Naive thymus-derived CD4-positive, alpha-beta T cell (primary cell): ENCODE results near the gene PSMA7. TPM values are rescaled to one million over a fixed set of nuclear protein-coding genes. Genes with fewer than 3 reads are reported as not detected.
"Not testable (repeated sequence)": the region's sequence is repeated elsewhere in the genome, so short reads cannot be mapped to it uniquely, and the experiment has no call there.

Experiments
- ATAC-seq: fragments of 150-1000 bp; cut with Tn5 transposase; 2 replicates; pipeline ENCODE4 v1.10.0; 2021; ENCODE audit warnings: mild to moderate bottlenecking, moderate library complexity
- CTCF ChIA-PET: fragments of 350-600 bp; sonication (Branson Sonifier 250); formaldehyde crosslinking; loops from one replicate; lab custom pipeline; 2021; ENCODE audit warnings: antibody characterized with exemption; lab: Charles Lee
- POLR2A ChIA-PET: fragments of 350-600 bp; sonication (Branson Sonifier 250); formaldehyde crosslinking; loops from one replicate; lab custom pipeline; 2021; ENCODE audit warnings: antibody characterized with exemption, inconsistent platforms; lab: Charles Lee
- DNase-seq, 9 donors: peaks; one replicate each; pipeline versions ENCODE4 v3.0.0 to v3.0.0-alpha.2; 2020 to 2022; ENCODE audit warnings: mixed read lengths in 1 of 9
- H3K27ac ChIP-seq: one replicate; pipeline ENCODE4 v1.7.0; 2013; ENCODE audit warnings: mild to moderate bottlenecking, low read depth, low read length, moderate library complexity
- H3K27me3 ChIP-seq, 2 donors: one replicate each; pipeline ENCODE4 v1.7.0; 2013; ENCODE audit warnings: low read length in 2 of 2, mild to moderate bottlenecking in 2 of 2, moderate library complexity in 2 of 2; ENCODE audit not compliant: control insufficient read depth in 2 of 2, insufficient read depth in 2 of 2
- H3K36me3 ChIP-seq, 3 experiments: 1 replicate in 2 of 3; 2 replicates in 1 of 3; pipeline ENCODE4 v1.7.0; 2013; ENCODE audit warnings: low read length in 3 of 3, mild to moderate bottlenecking in 3 of 3, moderate library complexity in 1 of 3; ENCODE audit not compliant: insufficient read depth in 3 of 3, control insufficient read depth in 2 of 3
- H3K4me1 ChIP-seq, 2 donors: one replicate each; pipeline ENCODE4 v1.7.0; 2013; ENCODE audit warnings: low read length in 2 of 2, mild to moderate bottlenecking in 2 of 2, moderate library complexity in 1 of 2; ENCODE audit not compliant: control insufficient read depth in 2 of 2, insufficient read depth in 2 of 2
- H3K4me3 ChIP-seq: 2 replicates; pipeline ENCODE4 v1.7.0; 2013; ENCODE audit warnings: mild to moderate bottlenecking, low read length
- H3K9me3 ChIP-seq, 3 experiments: 1 replicate in 2 of 3; 2 replicates in 1 of 3; pipeline ENCODE4 v1.7.0; 2013; ENCODE audit warnings: low read length in 3 of 3; ENCODE audit not compliant: control insufficient read depth in 2 of 3
- H3K27ac Mint-ChIP-seq, 9 donors: one replicate each; pipeline ENCODE4 v1.8.0; 2020 to 2022; ENCODE audit warnings: mixed read lengths in 9 of 9, mild to moderate bottlenecking in 8 of 9, moderate library complexity in 5 of 9, inconsistent platforms in 2 of 9
- H3K27me3 Mint-ChIP-seq, 5 donors: one replicate each; pipeline ENCODE4 v1.8.0; 2021 to 2022; ENCODE audit warnings: mixed read lengths in 5 of 5, mild to moderate bottlenecking in 1 of 5
- H3K36me3 Mint-ChIP-seq, 5 donors: one replicate each; pipeline ENCODE4 v1.8.0; 2020 to 2022; ENCODE audit warnings: mixed read lengths in 5 of 5, mild to moderate bottlenecking in 3 of 5, inconsistent platforms in 1 of 5
- H3K4me1 Mint-ChIP-seq, 7 donors: one replicate each; pipeline ENCODE4 v1.8.0; 2020 to 2022; ENCODE audit warnings: mixed read lengths in 7 of 7, mild to moderate bottlenecking in 3 of 7, inconsistent platforms in 1 of 7
- H3K4me3 Mint-ChIP-seq, 10 donors: one replicate each; pipeline ENCODE4 v1.8.0; 2020 to 2022; ENCODE audit warnings: mild to moderate bottlenecking in 10 of 10, mixed read lengths in 10 of 10, moderate library complexity in 6 of 10, inconsistent platforms in 2 of 10
- H3K9me3 Mint-ChIP-seq, 11 donors: one replicate each; pipeline ENCODE4 v1.8.0; 2020 to 2022; ENCODE audit warnings: mixed read lengths in 11 of 11, mild to moderate bottlenecking in 4 of 11, inconsistent platforms in 1 of 11, moderate library complexity in 1 of 11
- intact Hi-C, 2 donors: fragments of 100-400 bp; cut with micrococcal nuclease; formaldehyde crosslinking; loops; one replicate each; pipeline ENCODE4 v1.15.1; 2023
- polyA plus RNA-seq, 2 donors: library from polyadenylated mRNA; unstranded; fragments of 300-500 nt; fragmentation: Illumina TruSeq; gene quantifications; one replicate each; pipeline ENCODE4 v1.2.3, GENCODE V29; 2021
- total RNA-seq, 6 experiments: library from RNA in 5 of 6; stranded (reverse) in 5 of 6; gene quantifications; 1 replicate in 5 of 6; 2 replicates in 1 of 6; pipeline ENCODE4 v1.2.3 and lab custom pipeline; 2021 to 2026

Gene PSMA7
- total and polyA plus RNA-seq, 7 experiments from 2014 or later: 125 to 406 (median 186) TPM

GRCh38 chr20:62117658-62118057, 25.5 kb downstream of the PSMA7 start:
- H3K27me3 Mint-ChIP-seq: no peaks in the 10 kb centered on the region
- H3K4me1 Mint-ChIP-seq: peaks cover 20 to 51% (median 39%) of the 10 kb centered on the region in 7 donors
- peak overlapping the region; percentile 25 to 82 (median 68) for H3K4me3 Mint-ChIP-seq
- CTCF ChIA-PET: interaction anchor here (0.6 kb wide), 1 partner anchor 1631 kb away, joined by 3 read pairs; no protein-coding TSS in a partner anchor
- H3K4me1 ChIP-seq: peaks cover 27 to 33% of the 10 kb centered on the region in 2 donors
- no peaks in the 10 kb centered on the region for H3K36me3 ChIP-seq
- peak overlapping the region; percentile 63 to 97 (median 90) for H3K27ac Mint-ChIP-seq
- H3K9me3 ChIP-seq: peaks cover 0 to 32% (median 5%) of the 10 kb centered on the region in 3 experiments
- POLR2A ChIA-PET: interaction anchor here (1.1 to 7.0 kb wide), 4 partner anchors 15 to 50 kb away, joined by 3 to 109 read pairs (median 4); partner anchors contain the start of genes PSMA7, SS18L1 and TAF4
- DNase-seq (peak; percentile 40 to 88 (median 84)), ATAC-seq (peak; percentile 47)
- H3K4me3 ChIP-seq: peak overlapping the region; percentile 34
- peak overlapping the region; percentile 69 for H3K27ac ChIP-seq
- intact Hi-C loops: loop anchor here in 1 of 2 donors (1.0 kb wide), 1 partner anchor 50 kb away; no protein-coding TSS in a partner anchor
- peaks cover 0 to 41% (median 14%) of the 10 kb centered on the region in 11 donors for H3K9me3 Mint-ChIP-seq
- H3K27me3 ChIP-seq: no peaks in the 10 kb centered on the region
- peaks cover 0 to 6% (median 3%) of the 10 kb centered on the region in 5 donors for H3K36me3 Mint-ChIP-seq

- peaks cover 0 to 36% (median 8%) of the 10 kb centered on the region in 3 experiments for H3K9me3 ChIP-seq
- intact Hi-C loops: loop anchor here in 1 of 2 donors (1.0 kb wide), 1 partner anchor 50 kb away; no protein-coding TSS in a partner anchor
- peaks cover 0 to 45% (median 18%) of the 10 kb centered on the region in 11 donors for H3K9me3 Mint-ChIP-seq
- peaks cover 20 to 51% (median 39%) of the 10 kb centered on the region in 7 donors for H3K4me1 Mint-ChIP-seq
- DNase-seq (peak in 1 of 9 donors; percentile 16), ATAC-seq (no peak)
- H3K36me3 Mint-ChIP-seq: peaks cover 0 to 6% (median 4%) of the 10 kb centered on the region in 5 donors
- POLR2A ChIA-PET: interaction anchor here (1.1 to 7.0 kb wide), 4 partner anchors 16 to 50 kb away, joined by 3 to 109 read pairs (median 4); partner anchors contain the start of genes PSMA7, SS18L1 and TAF4
- H3K27me3 Mint-ChIP-seq: no peaks in the 10 kb centered on the region
- no peaks in the 10 kb centered on the region for H3K27me3 ChIP-seq
- H3K27ac ChIP-seq: peak overlapping the region; percentile 47
- H3K36me3 ChIP-seq: no peaks in the 10 kb centered on the region
- peak overlapping the region; percentile 25 to 82 (median 68) for H3K4me3 Mint-ChIP-seq
- H3K4me1 ChIP-seq: peaks cover 27 to 33% of the 10 kb centered on the region in 2 donors
- H3K27ac Mint-ChIP-seq: peak overlapping the region in 7 of 9 donors; percentile 71 to 97 (median 92)
- peak overlapping the region; percentile 34 for H3K4me3 ChIP-seq
- CTCF ChIA-PET: interaction anchor here (0.6 kb wide), 1 partner anchor 1632 kb away, joined by 3 read pairs; no protein-coding TSS in a partner anchor
Observed at GRCh38 chr20:62117362-62117646, 25.9 kb downstream of the PSMA7 start.

DNA sequence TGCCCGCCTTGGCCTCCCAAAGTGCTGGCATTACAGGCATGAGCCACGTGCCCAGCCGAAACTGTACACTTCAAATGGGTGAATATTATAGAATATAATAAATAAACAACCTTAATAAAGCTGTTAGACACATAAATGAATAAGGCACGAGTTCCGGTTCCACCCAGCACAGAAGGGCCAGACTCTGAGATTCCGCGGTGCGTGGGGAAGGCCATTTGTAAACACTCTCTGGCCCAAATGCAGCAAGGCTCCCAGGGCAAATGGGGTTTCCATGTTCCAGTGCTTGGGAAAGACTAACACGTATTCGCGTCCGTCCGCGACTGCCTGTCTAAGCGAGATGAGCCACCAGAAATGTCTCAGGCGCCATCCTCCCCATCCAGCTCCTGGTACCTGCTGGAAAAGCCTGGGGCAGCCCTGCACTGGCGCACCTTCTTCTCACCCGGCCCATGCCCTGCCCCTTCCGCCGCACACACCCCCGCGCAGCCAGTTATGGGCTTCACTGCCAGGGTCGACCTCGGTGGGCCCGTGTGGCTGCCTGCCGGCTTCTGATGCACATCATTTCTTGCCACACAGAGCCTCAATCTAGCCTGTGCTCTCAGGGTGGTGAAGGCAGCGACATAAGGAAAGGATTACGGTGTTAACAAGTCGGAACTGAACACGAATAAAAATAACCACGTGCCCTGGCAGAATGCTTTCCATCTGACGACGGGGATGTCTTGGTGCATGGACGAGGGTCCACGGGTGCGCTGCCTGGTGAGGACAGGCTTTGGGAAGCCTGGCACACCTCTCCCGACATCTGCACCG, 26.4 kb downstream of the PSMA7 start:
- Mint-ChIP-seq H3K27ac (peak overlapping the region in 7 of 9 donors; percentile 71 to 97 (median 92)), H3K27me3 (no peaks in the 10 kb centered on the region), H3K36me3 (peaks cover 0 to 6% (median 4%) of the 10 kb centered on the region in 5 donors), H3K4me1 (peaks cover 20 to 51% (median 39%) of the 10 kb centered on the region in 7 donors), H3K4me3 (peak overlapping the region in 7 of 10 donors; percentile 66 to 82 (median 70)), H3K9me3 (peaks cover 0 to 49% (median 20%) of the 10 kb centered on the region in 11 donors)
- Histone ChIP-seq H3K27me3 (no peaks in the 10 kb centered on the region), H3K27ac (peak overlapping the region; percentile 47), H3K36me3 (no peaks in the 10 kb centered on the region), H3K9me3 (peaks cover 0 to 41% (median 11%) of the 10 kb centered on the region in 3 experiments), H3K4me1 (peaks cover 27 to 33% of the 10 kb centered on the region in 2 donors), H3K4me3 (peak overlapping the region; percentile 34)
- intact Hi-C loops: loop anchor here in 1 of 2 donors (1.0 kb wide), 1 partner anchor 49 kb away; no protein-coding TSS in a partner anchor
- DNase-seq: no peak
- no peak for ATAC-seq
- POLR2A ChIA-PET: interaction anchor here (0.8 to 7.0 kb wide), 5 partner anchors 16 to 92 kb away, joined by 3 to 109 read pairs (median 4); partner anchors contain the start of gene TAF4
- CTCF ChIA-PET: no interaction called here

DNA sequence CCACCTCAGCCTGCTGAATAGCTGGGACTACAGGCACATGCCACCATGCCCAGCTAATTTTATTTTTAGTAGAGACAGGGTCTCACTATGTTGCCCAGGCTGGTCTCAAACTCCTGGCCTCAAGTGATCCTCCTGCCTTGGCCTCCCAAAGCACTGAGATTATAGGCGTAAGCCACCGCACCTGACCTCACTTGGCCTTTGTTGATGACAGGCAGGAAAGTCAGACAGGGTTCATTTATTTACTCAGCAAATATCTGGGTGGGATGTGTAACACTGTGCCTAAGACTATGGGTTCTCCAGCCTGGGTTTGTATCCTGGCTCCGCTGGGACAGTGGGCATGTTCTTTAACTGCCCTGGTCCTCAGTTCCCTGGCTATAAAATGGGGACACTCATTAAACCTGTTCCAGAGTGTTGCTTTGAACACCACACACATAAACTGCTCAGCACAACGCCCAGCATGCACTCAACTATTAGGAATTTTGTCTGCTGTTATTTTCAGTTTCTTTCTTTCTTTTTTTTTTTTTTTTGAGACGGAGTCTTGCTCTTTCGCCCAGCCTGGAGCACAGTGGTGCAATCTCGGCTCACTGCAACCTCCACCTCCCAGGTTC, 27.3 kb downstream of the PSMA7 start:
- POLR2A ChIA-PET: interaction anchor here (0.8 to 1.2 kb wide), 2 partner anchors 15 to 91 kb away, joined by 4 read pairs; no protein-coding TSS in a partner anchor

DNA sequence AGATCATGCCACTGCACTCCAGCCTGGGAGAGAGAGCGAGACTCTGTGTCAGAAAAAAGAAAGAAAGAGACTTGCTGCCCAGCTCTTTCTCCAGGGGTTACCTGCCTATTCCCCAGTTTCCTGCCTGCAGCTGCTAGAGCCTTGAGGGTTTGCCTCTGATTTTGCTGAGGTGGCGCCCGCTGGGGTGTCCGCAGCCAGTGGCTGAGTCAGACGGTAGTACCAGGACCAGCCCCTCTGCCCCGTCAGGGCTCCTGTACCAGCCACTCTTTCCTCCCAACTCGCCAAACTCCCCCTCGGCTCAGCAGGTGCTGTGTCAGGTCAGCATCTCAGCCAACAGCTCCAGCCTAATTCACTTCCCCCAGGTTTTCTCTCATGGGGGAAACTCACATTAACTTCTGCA, 28.3 kb downstream of the PSMA7 start:
- ATAC-seq (no peak), DNase-seq (no peak)
- no peaks in the 10 kb centered on the region for H3K27me3 ChIP-seq
- H3K4me3 Mint-ChIP-seq: no peak overlapping the region
- peaks cover 0 to 54% (median 11%) of the 10 kb centered on the region in 3 experiments for H3K9me3 ChIP-seq
- CTCF ChIA-PET: interaction anchor here (0.7 kb wide), 1 partner anchor 160 kb away, joined by 3 read pairs; no protein-coding TSS in a partner anchor
- POLR2A ChIA-PET: interaction anchor here (1.8 kb wide), 1 partner anchor 21 kb away, joined by 5 read pairs; no protein-coding TSS in a partner anchor
- H3K27ac ChIP-seq: no peak overlapping the region
- no peaks in the 10 kb centered on the region for H3K36me3 ChIP-seq
- peaks cover 0 to 12% (median 4%) of the 10 kb centered on the region in 5 donors for H3K36me3 Mint-ChIP-seq
- peaks cover 0 to 65% (median 31%) of the 10 kb centered on the region in 11 donors for H3K9me3 Mint-ChIP-seq
- H3K27me3 Mint-ChIP-seq: no peaks in the 10 kb centered on the region
- H3K4me1 Mint-ChIP-seq: peaks cover 10 to 36% (median 27%) of the 10 kb centered on the region in 7 donors
- H3K4me1 ChIP-seq: peaks cover 23 to 30% of the 10 kb centered on the region in 2 donors
- no peak overlapping the region for H3K27ac Mint-ChIP-seq
- no peak overlapping the region for H3K4me3 ChIP-seq
- intact Hi-C loops: no loop called here

More for the DNA sequence above, 27.3 kb downstream of the PSMA7 start:
- CTCF ChIA-PET: interaction anchor here (1.1 kb wide), 1 partner anchor 23 kb away, joined by 4 read pairs; no protein-coding TSS in a partner anchor
- Mint-ChIP-seq H3K27ac (peak overlapping the region in 5 of 9 donors; percentile 16 to 82 (median 22)), H3K4me3 (peak overlapping the region in 3 of 10 donors; percentile 7 to 54 (median 47)), H3K9me3 (peaks cover 0 to 57% (median 25%) of the 10 kb centered on the region in 11 donors), H3K36me3 (peaks cover 0 to 10% (median 4%) of the 10 kb centered on the region in 5 donors), H3K4me1 (peaks cover 16 to 45% (median 35%) of the 10 kb centered on the region in 7 donors)
- peaks cover 23 to 33% of the 10 kb centered on the region in 2 donors for H3K4me1 ChIP-seq
- H3K4me3 ChIP-seq, ATAC-seq, H3K27ac ChIP-seq, H3K27me3 Mint-ChIP-seq, H3K27me3 ChIP-seq, intact Hi-C loops, DNase-seq, H3K36me3 ChIP-seq: not testable (repeated sequence)
- H3K9me3 ChIP-seq: peaks cover 0 to 47% (median 11%) of the 10 kb centered on the region in 3 experiments
